ENCODE data around the gene NXPH1.

DNA sequence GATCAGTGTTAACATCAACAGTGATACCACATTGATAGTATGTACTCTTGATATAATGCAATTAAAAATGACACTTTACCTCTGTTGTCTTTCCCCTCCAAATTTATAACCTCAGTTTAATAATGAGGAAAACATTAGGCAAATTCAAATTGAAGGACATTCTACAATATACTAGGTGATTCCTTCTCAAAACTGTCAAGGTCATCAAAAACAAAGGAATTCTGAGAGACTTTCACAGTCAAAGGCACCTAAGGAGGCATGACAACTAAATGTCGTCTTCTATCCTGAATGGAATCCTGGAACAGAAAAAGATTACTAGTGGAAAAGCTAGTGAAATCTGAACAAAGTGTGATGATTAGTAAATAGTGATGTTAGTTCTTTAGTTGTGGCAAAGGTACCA is 22.3 kb upstream of the NXPH1 start:
- TF ChIP-seq EZH2 (IDR thresholded peaks at IDR 0.05) (no peak), POLR2AphosphoS5 (IDR thresholded peaks at IDR 0.05; ENCODE audit: borderline replicate concordance, low read depth, low read length) (no peak)
